ENCODE measurements around the gene OSBP. TPM values are rescaled to one million over a fixed set of nuclear protein-coding genes. Genes with fewer than 3 reads are reported as not detected.
"Not testable (repeated sequence)": the region's sequence is repeated elsewhere in the genome, so short reads cannot be mapped to it uniquely, and the experiment has no call there.

The OSBP gene
- total and polyA plus RNA-seq, 4 donors, result 16.5 to 92.5 (median 36.5) TPM

- H3K36me3 ChIP-seq (ENCODE audit: control insufficient read depth in 4 of 4, insufficient read depth in 3 of 4, low read depth in 1 of 4, low read length in 3 of 4), result peaks cover 0 to 4% (median 2%) of the 10 kb centered on the region in 4 donors
- no peak overlapping the region for H3K9ac ChIP-seq (ENCODE audit: low read depth in 1 of 2, low read length in 2 of 2)
- no peaks in the 10 kb centered on the region for H3K4me1 ChIP-seq (ENCODE audit: control insufficient read depth in 4 of 4, insufficient read depth in 4 of 4, low read length in 3 of 4)
- no peaks in the 10 kb centered on the region for H3K27me3 ChIP-seq (ENCODE audit: control insufficient read depth in 4 of 4, insufficient read depth in 4 of 4, low read length in 3 of 4)
- H3K4me3 ChIP-seq (ENCODE audit: low read depth in 1 of 3, low read length in 3 of 3), result no peak overlapping the region
- no peak for TF ChIP-seq TAF1 (conservative IDR thresholded peaks at IDR 0.05)
- no peak for TF ChIP-seq HNF4G (IDR thresholded peaks at IDR 0.05)
- no peak for TF ChIP-seq RXRA (IDR thresholded peaks at IDR 0.05)
- no peak for TF ChIP-seq ATF3 (IDR thresholded peaks at IDR 0.05)
- TF ChIP-seq NR2F2 (IDR thresholded peaks at IDR 0.05), result no peak
- no peak for TF ChIP-seq GABPA (IDR thresholded peaks at IDR 0.05 in 1 of 2, conservative IDR thresholded peaks at IDR 0.05 in 1 of 2)
- no peak for TF ChIP-seq EGR1 (IDR thresholded peaks at IDR 0.05; ENCODE audit: low read depth in 2 of 2)
- TF ChIP-seq YY1 (IDR thresholded peaks at IDR 0.05), result no peak
- TF ChIP-seq ZBTB33 (IDR thresholded peaks at IDR 0.05), result no peak
- TF ChIP-seq CTCF (IDR thresholded peaks at IDR 0.05; ENCODE audit: low read depth, low read length, missing input control), result no peak
- no peak for TF ChIP-seq RAD21 (IDR thresholded peaks at IDR 0.05)
- no peak for TF ChIP-seq JUND (IDR thresholded peaks at IDR 0.05)
- no peak for TF ChIP-seq SP1 (IDR thresholded peaks at IDR 0.05)
- no peak for TF ChIP-seq HNF4A (conservative IDR thresholded peaks at IDR 0.05)
- TF ChIP-seq MAX (IDR thresholded peaks at IDR 0.05), result no peak
- TF ChIP-seq, protein P1, sequence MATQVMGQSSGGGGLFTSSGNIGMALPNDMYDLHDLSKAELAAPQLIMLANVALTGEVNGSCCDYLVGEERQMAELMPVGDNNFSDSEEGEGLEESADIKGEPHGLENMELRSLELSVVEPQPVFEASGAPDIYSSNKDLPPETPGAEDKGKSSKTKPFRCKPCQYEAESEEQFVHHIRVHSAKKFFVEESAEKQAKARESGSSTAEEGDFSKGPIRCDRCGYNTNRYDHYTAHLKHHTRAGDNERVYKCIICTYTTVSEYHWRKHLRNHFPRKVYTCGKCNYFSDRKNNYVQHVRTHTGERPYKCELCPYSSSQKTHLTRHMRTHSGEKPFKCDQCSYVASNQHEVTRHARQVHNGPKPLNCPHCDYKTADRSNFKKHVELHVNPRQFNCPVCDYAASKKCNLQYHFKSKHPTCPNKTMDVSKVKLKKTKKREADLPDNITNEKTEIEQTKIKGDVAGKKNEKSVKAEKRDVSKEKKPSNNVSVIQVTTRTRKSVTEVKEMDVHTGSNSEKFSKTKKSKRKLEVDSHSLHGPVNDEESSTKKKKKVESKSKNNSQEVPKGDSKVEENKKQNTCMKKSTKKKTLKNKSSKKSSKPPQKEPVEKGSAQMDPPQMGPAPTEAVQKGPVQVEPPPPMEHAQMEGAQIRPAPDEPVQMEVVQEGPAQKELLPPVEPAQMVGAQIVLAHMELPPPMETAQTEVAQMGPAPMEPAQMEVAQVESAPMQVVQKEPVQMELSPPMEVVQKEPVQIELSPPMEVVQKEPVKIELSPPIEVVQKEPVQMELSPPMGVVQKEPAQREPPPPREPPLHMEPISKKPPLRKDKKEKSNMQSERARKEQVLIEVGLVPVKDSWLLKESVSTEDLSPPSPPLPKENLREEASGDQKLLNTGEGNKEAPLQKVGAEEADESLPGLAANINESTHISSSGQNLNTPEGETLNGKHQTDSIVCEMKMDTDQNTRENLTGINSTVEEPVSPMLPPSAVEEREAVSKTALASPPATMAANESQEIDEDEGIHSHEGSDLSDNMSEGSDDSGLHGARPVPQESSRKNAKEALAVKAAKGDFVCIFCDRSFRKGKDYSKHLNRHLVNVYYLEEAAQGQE (IDR thresholded peaks at IDR 0.05), result no peak
- no peak for TF ChIP-seq FOXA1 (IDR thresholded peaks at IDR 0.05)
- no peaks in the 10 kb centered on the region for H3K9me3 ChIP-seq (ENCODE audit: control insufficient read depth in 4 of 4, low read length in 3 of 4)
- no peak overlapping the region for H3K27ac ChIP-seq (ENCODE audit: low read depth in 1 of 2, low read length in 2 of 2)
- DNase-seq (ENCODE audit: low spot score), result no peak
Observed at GRCh38 chr11:59629996-59630395, 14.4 kb upstream of the OSBP start.

GRCh38 chr11:59626969-59627368 lies 11.4 kb upstream of the OSBP start:
- 95% methylated on average over 4 of the region's 4 CpGs for WGBS
- not testable (repeated sequence) for H3K4me3 ChIP-seq (ENCODE audit: low read depth in 1 of 3, low read length in 3 of 3); H3K9me3 ChIP-seq (ENCODE audit: control insufficient read depth in 4 of 4, low read length in 3 of 4); DNase-seq (ENCODE audit: low spot score); H3K4me1 ChIP-seq (ENCODE audit: control insufficient read depth in 4 of 4, insufficient read depth in 4 of 4, low read length in 3 of 4); H3K9ac ChIP-seq (ENCODE audit: low read depth in 1 of 2, low read length in 2 of 2); H3K27ac ChIP-seq (ENCODE audit: low read depth in 1 of 2, low read length in 2 of 2); H3K36me3 ChIP-seq (ENCODE audit: control insufficient read depth in 4 of 4, insufficient read depth in 3 of 4, low read depth in 1 of 4, low read length in 3 of 4); H3K27me3 ChIP-seq (ENCODE audit: control insufficient read depth in 4 of 4, insufficient read depth in 4 of 4, low read length in 3 of 4)
